Lung (tissue), 12 donors: Measurements from ENCODE around the gene ITPRIPL2. TPM values are rescaled to one million over a fixed set of nuclear protein-coding genes. Genes with fewer than 3 reads are reported as not detected.
A peak's percentile ranks its signal among the peaks of the same experiment; 100 is the strongest.

ENCODE experiments used
- ATAC-seq: fragments of 200-7000 bp; cut with Tn5 transposase; one replicate; pipeline ENCODE4 v1.9.1; 2020; ENCODE audit warnings: moderate number of reproducible peaks; ENCODE audit not compliant: insufficient read depth, low FRiP score
- DNase-seq, 3 donors: peaks; one replicate each; pipeline ENCODE4 v3.0.0-alpha.2; 2013 to 2017
- H3K27ac ChIP-seq, 2 donors: one replicate each; pipeline ENCODE4 v1.5.1; 2013; ENCODE audit warnings: mild to moderate bottlenecking in 2 of 2, moderate library complexity in 2 of 2, control low read depth in 1 of 2, inconsistent platforms in 1 of 2, low read depth in 1 of 2, low read length in 1 of 2
- H3K27me3 ChIP-seq, 3 donors: one replicate each; pipeline ENCODE4 v1.5.1; 2013; ENCODE audit warnings: low read length in 2 of 3; ENCODE audit not compliant: control insufficient read depth in 3 of 3, insufficient read depth in 3 of 3
- H3K36me3 ChIP-seq, 4 donors: one replicate each; pipeline ENCODE4 v1.5.1; 2013; ENCODE audit warnings: low read length in 4 of 4, mild to moderate bottlenecking in 1 of 4, moderate library complexity in 1 of 4; ENCODE audit not compliant: control insufficient read depth in 4 of 4, insufficient read depth in 4 of 4
- H3K4me1 ChIP-seq, 5 donors: one replicate each; pipeline ENCODE4 v1.5.1; 2013; ENCODE audit warnings: low read length in 5 of 5, mild to moderate bottlenecking in 2 of 5, moderate library complexity in 1 of 5; ENCODE audit not compliant: control insufficient read depth in 5 of 5, insufficient read depth in 5 of 5
- H3K4me3 ChIP-seq: one replicate; pipeline ENCODE4 v1.5.1; 2013; ENCODE audit warnings: mild to moderate bottlenecking, control low read depth, moderate library complexity
- H3K9ac ChIP-seq, 2 donors: one replicate each; pipeline ENCODE4 v1.5.1; 2013; ENCODE audit warnings: low read length in 2 of 2, control low read depth in 1 of 2; ENCODE audit not compliant: insufficient read depth in 1 of 2
- H3K9me3 ChIP-seq, 4 donors: one replicate each; pipeline ENCODE4 v1.5.1; 2013; ENCODE audit warnings: low read length in 3 of 4, mild to moderate bottlenecking in 1 of 4, moderate library complexity in 1 of 4; ENCODE audit not compliant: control insufficient read depth in 4 of 4, insufficient read depth in 3 of 4
- CTCF ChIP-seq: IDR thresholded peaks from 2 replicates; pipeline ENCODE4 v1.5.1; 2012; ENCODE audit warnings: mild to moderate bottlenecking; ENCODE audit errors: control extremely low read depth, extremely low read depth
- WGBS, 2 donors: extraction: QIAGEN DNeasy Blood & Tissue Kit; methylation state at CpG; one replicate each; pipeline ENCODE4 v1.1.7; 2013; 5-methylcytosine and 5-hydroxymethylcytosine counted together
- polyA plus RNA-seq, 2 donors: library from polyadenylated mRNA; stranded (reverse); fragments of 200-250 nt; gene quantifications; one replicate each; pipeline ENCODE4 v1.2.1, GENCODE V29; 2013
- total RNA-seq, 2 donors: library from RNA; depleted of rRNA in 1 of 2; stranded (reverse); fragments of >200 nt in 1 of 2; gene quantifications; one replicate each; pipeline ENCODE4 v1.2.1, GENCODE V29; 2014 to 2021
- donor health status: control.
- donor health status: control.
- donor health status: Bipolar disorder and iron deficiency.
- donor health status: healthy.
- donor health status: DM: yes; HTN: yes; CAD: no.

Gene ITPRIPL2
- total and polyA plus RNA-seq, 4 donors: 12.4 to 86.3 (median 28.3) TPM

GRCh38 chr16:19133600-19133999 lies 19.8 kb downstream of the ITPRIPL2 start:
- no peak for ATAC-seq
- Histone ChIP-seq H3K9me3 (no peaks in the 10 kb centered on the region), H3K9ac (no peak overlapping the region), H3K4me1 (peaks cover 13 to 54% (median 30%) of the 10 kb centered on the region in 5 donors), H3K27me3 (no peaks in the 10 kb centered on the region), H3K36me3 (no peaks in the 10 kb centered on the region), H3K4me3 (no peak overlapping the region), H3K27ac (no peak overlapping the region)
- 90 to 93% methylated on average over 1 of the region's 1 CpG for WGBS, 2 donors
- DNase-seq: no peak
- no peak for TF ChIP-seq CTCF

GRCh38 chr16:19135201-19135842 lies 21.6 kb downstream of the ITPRIPL2 start:
- H3K9ac ChIP-seq: no peak overlapping the region
- no peak for ATAC-seq
- H3K4me1 ChIP-seq: peaks cover 7 to 69% (median 31%) of the 10 kb centered on the region in 5 donors
- no peaks in the 10 kb centered on the region for H3K9me3 ChIP-seq
- H3K36me3 ChIP-seq: no peaks in the 10 kb centered on the region
- H3K4me3 ChIP-seq: no peak overlapping the region
- no peak for DNase-seq
- peak overlapping the region in 1 of 2 donors; percentile 26 for H3K27ac ChIP-seq
- 67 to 77% methylated on average over 10 of the region's 10 CpGs for WGBS, 2 donors
- no peak for TF ChIP-seq CTCF
- H3K27me3 ChIP-seq: no peaks in the 10 kb centered on the region

- Histone ChIP-seq H3K4me3 (no peak overlapping the region), H3K9me3 (no peaks in the 10 kb centered on the region), H3K27ac (peak overlapping the region in 1 of 2 donors; percentile 52), H3K4me1 (peaks cover 7 to 69% (median 30%) of the 10 kb centered on the region in 5 donors), H3K9ac (no peak overlapping the region), H3K36me3 (no peaks in the 10 kb centered on the region), H3K27me3 (no peaks in the 10 kb centered on the region)
- no peak for DNase-seq
- TF ChIP-seq CTCF: no peak
- no peak for ATAC-seq
- WGBS, 2 donors: 30 to 51% methylated on average over 7 of the region's 7 CpGs
Observed at GRCh38 chr16:19135896-19136438, 22.2 kb downstream of the ITPRIPL2 start.
